DND-41 (cell line): Measurements from ENCODE around the gene MATK.

Experiments
- CTCF ChIP-seq: IDR thresholded peaks from 2 replicates; pipeline ENCODE4 v1.5.1; 2012; ENCODE audit warnings: borderline replicate concordance, low read length, moderate library complexity, mild to moderate bottlenecking; ENCODE audit not compliant: poor library complexity, severe bottlenecking; ENCODE audit errors: extremely low read depth
- EZH2 ChIP-seq: IDR thresholded peaks from 3 replicates; pipeline ENCODE4 v1.6.1; 2012; ENCODE audit warnings: borderline replicate concordance, low read depth, mild to moderate bottlenecking, moderate library complexity, low read length, inconsistent platforms; ENCODE audit not compliant: severe bottlenecking

- TF ChIP-seq CTCF (peak; percentile 47), EZH2 (no peak)
These were observed 12.0 kb upstream of the MATK start for GRCh38 chr19:3798137-3798536.
